Cortex of kidney (tissue), 1 donor: ENCODE data around the gene PPDPF.
"Not testable (repeated sequence)": the region's sequence is repeated elsewhere in the genome, so short reads cannot be mapped to it uniquely, and the experiment has no call there.

ENCODE experiments used
- DNase-seq: peaks from one replicate; lab custom pipeline; 2025; lab: John Stamatoyannopoulos, UW

The PPDPF gene, protein sequence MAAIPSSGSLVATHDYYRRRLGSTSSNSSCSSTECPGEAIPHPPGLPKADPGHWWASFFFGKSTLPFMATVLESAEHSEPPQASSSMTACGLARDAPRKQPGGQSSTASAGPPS

DNA sequence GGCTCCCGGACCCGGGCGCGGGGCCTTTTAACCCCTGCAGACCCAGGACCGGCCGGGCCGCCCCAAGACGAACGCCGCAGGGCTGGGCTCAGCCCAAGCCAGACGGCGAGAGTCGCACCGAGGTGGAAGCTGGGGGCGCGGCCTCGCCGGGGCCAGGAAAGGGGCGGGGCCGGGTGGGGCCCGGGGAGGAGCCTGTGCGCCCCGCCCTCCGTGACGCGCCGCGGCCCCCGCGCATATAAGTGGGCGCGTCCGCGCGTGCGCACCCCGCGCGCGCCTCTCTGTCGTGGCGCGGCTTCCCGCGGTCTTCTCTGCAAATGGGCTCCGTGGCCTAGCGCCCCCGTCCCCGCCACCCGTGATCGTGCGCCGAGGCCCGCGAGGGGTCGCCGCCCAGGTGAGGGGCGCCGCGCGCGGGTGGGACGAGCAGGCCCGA lies at the start of gene PPDPF:
Gene PPDPF (plus strand): TSS at position 262 of the 430 bp plus-strand sequence. CDS start 544 bp downstream, outside the sequence.
- no peak for DNase-seq

- DNase-seq, result no peak
Measured at GRCh38 chr20:63471002-63471716, 49.4 kb upstream of the PPDPF start.

DNA sequence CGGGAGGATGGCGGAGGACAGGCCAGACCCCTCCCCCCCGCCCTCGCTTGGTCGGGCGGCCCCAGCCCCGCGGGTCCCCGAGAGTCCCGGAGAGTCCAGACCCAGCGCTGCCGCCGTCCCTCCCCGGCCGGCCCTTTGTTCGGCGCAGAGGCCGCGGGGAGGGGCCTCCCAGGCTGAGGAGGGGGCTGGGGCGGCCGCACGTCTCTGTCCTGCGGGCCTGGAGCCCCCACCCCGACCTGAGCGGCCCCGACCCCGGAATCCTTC lies 48.9 kb upstream of the PPDPF start:
- DNase-seq, result no peak

DNA sequence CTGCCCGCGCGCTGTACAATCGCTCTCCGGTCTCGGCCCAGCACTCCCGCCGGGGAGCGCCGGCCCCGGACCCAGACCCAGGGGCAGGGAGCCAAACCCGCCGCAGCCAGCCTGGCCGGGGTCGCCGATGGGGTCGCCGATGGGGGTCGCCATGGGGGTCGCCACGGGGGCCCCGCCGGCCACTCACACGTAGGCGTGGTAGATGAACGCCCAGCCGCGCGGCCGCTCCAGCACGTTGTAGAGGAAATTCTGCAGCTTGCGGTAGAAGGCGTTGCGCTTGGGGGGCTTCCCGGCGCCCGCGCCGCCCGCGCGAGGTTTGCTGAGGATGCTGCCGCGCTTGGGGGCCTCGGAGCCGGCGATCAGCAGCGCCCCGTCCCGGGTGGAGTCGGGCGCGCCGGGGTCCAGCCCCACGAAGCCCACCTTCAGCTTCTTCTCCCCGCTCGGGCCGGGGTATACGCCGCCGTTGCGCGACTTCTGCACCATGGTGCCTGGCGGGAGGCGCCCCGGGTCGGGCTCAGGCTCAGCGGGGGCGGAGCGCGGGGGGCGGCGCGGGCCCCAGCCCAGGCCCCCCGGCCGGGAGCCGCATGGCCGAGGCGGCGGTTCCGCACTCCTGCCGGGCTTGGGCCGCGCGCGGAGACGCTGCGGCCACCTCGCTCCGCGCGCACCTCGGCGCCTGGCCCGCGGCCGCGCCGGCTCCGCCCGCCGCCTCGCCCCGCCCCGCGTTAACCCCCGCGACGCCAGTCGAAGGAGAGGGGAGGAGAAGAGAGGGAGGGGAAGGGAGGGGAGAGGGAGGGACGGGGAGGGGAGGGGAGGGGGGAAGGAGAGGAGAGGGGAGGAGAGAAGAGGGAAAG lies 48.4 kb upstream of the PPDPF start, which contains the start of gene KCNQ2:
Gene KCNQ2 (minus strand): TSS at position 675 of the 851 bp plus-strand sequence. CDS start 192 bp downstream, at position 483.
- no peak for DNase-seq

GRCh38 chr20:63472862-63473390 lies 47.6 kb upstream of the PPDPF start:
- DNase-seq, result no peak

DNA sequence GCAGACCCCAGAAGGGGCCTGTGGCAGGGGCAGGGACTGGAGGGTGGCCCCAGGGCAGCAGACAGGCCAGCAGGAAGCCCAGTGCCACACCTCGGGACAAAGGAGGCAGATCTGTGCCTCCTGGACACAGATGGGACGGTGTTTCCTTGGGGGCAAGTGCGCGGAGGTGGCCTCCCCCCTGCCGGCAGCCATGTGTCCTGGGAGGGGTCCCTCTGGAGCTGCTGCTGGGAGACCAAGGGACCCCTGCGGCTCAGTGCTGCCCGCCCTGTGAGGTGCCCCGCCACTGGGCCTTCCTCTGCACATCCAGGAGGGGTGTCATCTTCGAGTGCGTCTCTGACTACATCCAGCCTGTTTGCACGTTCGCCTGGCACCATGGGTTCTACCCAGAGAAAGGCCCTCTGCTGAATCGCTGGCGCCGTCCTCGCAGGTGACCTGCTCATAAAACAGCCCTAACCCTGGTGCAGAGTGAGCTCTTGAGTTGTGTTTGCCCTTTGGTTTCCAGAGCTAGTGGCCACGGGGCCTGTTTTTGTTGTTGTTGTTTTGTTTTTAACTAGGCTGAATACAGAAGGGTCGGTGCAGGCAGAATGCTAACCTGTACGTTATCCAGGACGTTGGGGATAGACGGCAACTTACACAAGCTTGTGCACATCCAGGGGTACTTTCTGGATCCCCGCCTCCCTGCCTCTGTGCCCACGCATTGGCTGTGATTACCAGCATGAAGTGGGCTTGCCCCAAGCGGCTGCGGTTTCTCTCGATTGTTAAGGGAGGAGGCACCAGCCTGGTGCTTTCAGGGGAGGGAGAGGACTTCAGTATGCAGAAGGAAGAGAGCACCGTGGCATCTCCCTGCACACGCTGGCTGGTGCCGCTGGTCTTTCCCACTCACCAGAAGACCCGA lies 46.8 kb upstream of the PPDPF start:
- no peak for DNase-seq

- DNase-seq, result no peak
Measured at GRCh38 chr20:63475209-63475608, 45.4 kb upstream of the PPDPF start.

- no peak for DNase-seq
Measured at GRCh38 chr20:63477061-63477616, 43.4 kb upstream of the PPDPF start.

DNA sequence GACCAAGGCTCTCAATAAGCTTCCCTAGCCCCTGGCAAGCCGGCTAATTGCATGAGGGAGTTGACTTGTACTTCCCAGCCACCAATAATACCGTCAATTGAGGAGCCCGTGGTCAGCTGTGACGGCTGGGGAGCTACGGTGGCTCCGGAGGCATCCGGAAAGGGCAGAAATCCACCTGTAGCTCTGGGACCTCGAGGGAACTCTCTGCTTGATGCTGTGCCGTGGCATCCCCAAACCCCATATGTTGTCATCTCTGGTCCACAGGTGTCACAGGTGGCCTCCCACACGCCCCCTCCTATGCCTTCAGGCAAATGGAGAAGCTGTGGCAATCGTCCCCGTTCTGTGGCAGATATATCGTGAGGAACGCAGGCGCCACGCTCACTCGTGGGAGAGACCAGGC lies 42.6 kb upstream of the PPDPF start:
- no peak for DNase-seq

DNA sequence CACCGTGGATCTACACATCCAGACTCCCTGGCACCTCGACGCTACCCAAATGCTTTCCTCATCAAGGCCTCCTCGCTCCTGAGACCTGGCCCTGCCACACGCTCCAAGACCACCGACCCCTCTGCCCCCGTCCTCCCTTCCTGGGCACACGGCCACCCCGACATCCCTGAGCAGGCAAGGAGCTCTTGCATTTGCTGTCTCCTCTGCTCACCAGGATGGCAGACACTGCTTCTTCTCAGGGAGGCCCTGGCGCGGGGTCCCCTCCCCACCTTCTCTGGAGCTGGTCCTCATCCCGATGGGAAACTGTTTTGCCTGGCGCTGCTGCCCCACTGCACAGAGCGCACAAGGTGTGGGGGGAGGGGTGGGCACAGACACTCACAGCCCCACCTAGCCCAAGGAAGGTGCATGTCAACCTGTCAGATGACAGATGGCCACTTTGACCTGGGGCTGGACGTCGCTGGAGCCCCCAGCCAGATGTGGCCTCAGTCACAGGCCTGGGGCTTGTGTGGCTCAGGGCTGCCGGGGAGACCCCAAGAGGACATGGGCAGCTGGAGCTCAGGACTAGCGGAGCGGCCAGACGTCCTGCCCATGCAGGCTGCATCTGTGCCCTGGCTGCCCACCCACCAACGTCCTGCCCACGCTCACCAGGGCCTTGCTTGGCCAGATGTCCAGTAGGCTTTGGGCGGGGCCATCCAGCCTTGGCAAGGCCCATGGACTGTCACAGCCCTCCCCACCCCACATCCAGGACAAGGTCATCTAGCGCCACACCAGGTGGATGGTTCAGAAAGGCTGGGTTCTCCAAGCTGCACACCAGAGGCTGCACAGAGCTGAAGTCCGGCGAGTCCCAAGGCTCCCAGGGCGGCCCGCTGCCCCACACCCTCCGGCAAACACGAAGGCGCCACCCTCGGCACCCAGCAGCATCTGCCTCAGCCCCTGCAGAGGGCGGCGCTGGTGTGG lies 41.9 kb upstream of the PPDPF start:
- no peak for DNase-seq

GRCh38 chr20:63479695-63480419 lies 40.7 kb upstream of the PPDPF start:
- DNase-seq, result not testable (repeated sequence)

DNA sequence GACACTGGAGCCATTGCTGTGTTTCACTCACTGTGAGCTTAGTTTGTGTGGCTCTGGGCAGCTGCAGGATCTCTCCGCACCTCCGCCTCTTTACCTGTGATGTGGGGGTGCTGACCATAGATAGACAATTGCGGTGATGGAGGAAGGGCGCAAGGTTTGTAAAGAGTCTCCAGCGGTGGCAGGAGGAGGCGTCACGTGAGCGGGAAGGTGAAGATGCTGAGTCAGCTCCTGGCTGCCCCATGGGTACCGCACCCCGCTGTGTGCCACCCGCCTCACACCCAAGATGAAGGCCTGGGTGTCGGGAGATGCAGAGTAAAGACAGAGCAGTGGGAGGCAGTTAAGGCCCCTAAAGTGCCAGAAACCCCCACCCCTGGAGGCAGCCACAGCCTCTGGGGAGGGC lies 39.1 kb upstream of the PPDPF start:
- no peak for DNase-seq

GRCh38 chr20:63482021-63482587 lies 38.5 kb upstream of the PPDPF start:
- no peak for DNase-seq

GRCh38 chr20:63483834-63484233 lies 36.7 kb upstream of the PPDPF start:
- no peak for DNase-seq

DNA sequence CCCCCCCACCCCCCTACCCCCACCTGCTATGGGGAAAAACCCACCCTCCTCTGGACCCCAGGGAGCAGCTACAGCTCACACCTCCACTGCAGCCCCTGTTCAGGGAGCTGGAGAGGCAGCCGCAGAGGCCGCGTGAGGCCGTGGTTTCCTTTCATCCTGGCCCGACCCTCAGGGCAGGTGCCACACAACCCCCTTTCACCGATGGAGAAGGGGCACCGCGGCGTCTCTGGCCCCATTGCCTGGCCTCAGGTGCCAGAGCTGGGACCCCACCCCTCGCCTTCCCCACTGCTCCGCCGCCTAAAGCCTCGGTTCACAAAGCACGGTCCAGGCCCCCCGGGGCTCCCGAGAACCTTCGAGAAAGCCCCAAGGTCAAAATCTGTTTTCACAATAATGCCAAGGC lies 36.3 kb upstream of the PPDPF start:
- DNase-seq, result no peak

GRCh38 chr20:63484651-63485403 lies 35.7 kb upstream of the PPDPF start:
- DNase-seq, result no peak

DNA sequence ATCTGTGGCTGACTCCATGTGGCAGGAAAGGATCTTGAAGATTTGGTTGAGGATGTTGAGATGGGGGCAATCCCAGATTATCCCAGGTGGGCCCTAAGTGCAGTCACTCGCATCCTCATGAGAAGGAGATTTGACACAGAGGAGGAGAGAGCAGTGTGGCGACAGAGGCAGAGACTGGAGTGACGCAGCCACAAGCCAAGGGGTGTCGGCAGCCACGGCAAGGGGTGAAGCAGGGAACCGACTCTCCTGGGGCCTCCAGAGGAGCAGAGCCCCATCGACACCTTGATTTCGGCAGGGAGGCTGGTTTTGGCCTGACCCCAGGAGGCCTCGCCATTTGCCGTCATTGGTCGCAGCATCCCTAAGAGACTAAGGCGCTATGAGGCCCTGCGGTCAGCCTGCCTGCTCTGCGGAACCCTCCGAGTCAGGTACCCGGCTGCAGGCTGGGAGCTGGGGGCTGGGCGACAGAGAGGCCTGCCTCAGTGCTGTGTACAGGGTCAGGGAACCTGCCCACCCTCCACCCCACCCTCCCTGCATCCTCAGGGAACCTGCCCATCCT lies 34.2 kb upstream of the PPDPF start:
- DNase-seq, result no peak

DNA sequence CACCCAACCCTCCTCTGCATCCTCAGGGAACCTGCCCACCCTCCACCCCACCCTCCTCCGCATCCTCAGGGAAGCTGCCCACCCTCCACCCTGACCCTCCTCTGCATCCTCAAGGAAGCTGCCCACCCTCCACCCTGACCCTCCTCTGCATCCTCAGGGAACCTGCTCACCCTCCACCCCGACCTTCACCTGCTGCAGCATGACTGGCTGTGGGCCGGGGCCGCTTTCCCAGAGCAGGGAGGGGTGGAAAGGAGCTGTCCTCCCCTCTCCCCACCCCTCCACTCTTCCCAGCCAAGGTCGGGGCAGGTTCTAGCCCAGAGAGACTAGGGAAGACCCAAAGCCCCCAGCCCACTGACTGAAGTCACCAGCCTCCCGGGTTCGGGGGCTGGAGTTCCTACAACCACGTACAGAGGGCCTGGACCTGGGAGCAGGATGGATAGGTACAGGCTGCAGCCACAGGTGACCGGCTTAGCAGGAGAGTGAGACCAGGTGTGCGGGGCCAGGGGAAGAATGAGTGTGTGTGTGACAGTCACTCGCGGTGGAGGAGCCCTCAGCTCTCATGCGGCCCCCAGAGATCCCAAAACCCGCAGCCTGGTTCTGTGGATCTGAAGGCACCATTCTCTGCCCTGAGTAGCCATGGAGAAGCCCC lies 33.3 kb upstream of the PPDPF start:
- no peak for DNase-seq
